WTC11 (cell line): Measurements from ENCODE around the gene DCAF16.

Experiments used
- CTCF ChIP-seq: fragments of 200-600 bp; IDR thresholded peaks from 2 replicates; pipeline ENCODE4 v1.8.0; 2022; ENCODE audit warnings: antibody characterized with exemption
- NFYB ChIP-seq: sonication (generic); formaldehyde crosslinking; conservative IDR thresholded peaks from 2 replicates; pipeline ENCODE4 v1.8.0; 2022; ENCODE audit warnings: low read depth, missing genetic modification reagents
- NR2C2 ChIP-seq: sonication (generic); formaldehyde crosslinking; IDR thresholded peaks from 2 replicates; pipeline ENCODE4 v1.8.0; 2022; ENCODE audit warnings: mild to moderate bottlenecking, missing genetic modification reagents
- NR3C1 ChIP-seq: sonication (generic); formaldehyde crosslinking; conservative IDR thresholded peaks from 2 replicates; pipeline ENCODE4 v1.8.1; 2023; ENCODE audit warnings: low read depth, mild to moderate bottlenecking, missing genetic modification reagents
- TF ChIP-seq, protein P1 (sequence below): sonication (generic); formaldehyde crosslinking; IDR thresholded peaks from 2 replicates; pipeline ENCODE4 v1.8.1; 2023; ENCODE audit warnings: mild to moderate bottlenecking, missing genetic modification reagents, moderate library complexity
- TF ChIP-seq, protein P2 (sequence below): sonication (generic); formaldehyde crosslinking; IDR thresholded peaks from 2 replicates; pipeline ENCODE4 v1.8.1; 2023; ENCODE audit warnings: mild to moderate bottlenecking, missing genetic modification reagents

DNA sequence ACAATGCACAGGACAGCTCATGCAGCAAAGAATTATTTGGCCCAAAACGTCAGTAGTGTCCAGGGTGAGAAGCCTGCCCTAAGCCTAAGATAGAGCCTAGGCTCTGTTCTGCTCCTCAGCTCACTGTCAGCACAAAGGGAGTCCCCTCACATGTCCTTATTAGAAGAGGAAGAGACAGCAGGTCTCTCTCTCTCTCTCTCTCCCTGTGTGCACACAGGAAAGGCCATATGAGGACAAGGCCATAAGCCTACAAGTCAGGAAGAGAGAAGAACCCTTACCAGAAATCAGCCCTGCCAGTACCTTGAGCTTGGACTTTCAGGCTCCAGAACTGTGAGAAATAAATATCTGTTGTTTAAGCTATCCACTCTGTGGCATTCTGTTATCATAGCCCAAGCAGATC, 49.5 kb downstream of the DCAF16 start:
- TF ChIP-seq, protein P1, sequence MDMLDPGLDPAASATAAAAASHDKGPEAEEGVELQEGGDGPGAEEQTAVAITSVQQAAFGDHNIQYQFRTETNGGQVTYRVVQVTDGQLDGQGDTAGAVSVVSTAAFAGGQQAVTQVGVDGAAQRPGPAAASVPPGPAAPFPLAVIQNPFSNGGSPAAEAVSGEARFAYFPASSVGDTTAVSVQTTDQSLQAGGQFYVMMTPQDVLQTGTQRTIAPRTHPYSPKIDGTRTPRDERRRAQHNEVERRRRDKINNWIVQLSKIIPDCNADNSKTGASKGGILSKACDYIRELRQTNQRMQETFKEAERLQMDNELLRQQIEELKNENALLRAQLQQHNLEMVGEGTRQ (CRISPR knock-in tag) = no peak
- TF ChIP-seq CTCF (no peak), NR3C1 (no peak), NR2C2 (CRISPR knock-in tag) (no peak), NFYB (CRISPR knock-in tag) (no peak)
- TF ChIP-seq, protein P2, sequence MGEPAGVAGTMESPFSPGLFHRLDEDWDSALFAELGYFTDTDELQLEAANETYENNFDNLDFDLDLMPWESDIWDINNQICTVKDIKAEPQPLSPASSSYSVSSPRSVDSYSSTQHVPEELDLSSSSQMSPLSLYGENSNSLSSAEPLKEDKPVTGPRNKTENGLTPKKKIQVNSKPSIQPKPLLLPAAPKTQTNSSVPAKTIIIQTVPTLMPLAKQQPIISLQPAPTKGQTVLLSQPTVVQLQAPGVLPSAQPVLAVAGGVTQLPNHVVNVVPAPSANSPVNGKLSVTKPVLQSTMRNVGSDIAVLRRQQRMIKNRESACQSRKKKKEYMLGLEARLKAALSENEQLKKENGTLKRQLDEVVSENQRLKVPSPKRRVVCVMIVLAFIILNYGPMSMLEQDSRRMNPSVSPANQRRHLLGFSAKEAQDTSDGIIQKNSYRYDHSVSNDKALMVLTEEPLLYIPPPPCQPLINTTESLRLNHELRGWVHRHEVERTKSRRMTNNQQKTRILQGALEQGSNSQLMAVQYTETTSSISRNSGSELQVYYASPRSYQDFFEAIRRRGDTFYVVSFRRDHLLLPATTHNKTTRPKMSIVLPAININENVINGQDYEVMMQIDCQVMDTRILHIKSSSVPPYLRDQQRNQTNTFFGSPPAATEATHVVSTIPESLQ = no peak
